HEK293 (cell line): Measurements from ENCODE around the gene SCD.

Experiments
- CTCF ChIP-seq: fragments of 450-650 bp; formaldehyde crosslinking; IDR thresholded peaks from 2 replicates; pipeline ENCODE4 v1.5.1; 2016; ENCODE audit warnings: missing biosample characterization, missing genetic modification characterization
- PRDM10 ChIP-seq: fragments of 450-650 bp; formaldehyde crosslinking; IDR thresholded peaks from 2 replicates; pipeline ENCODE4 v1.5.1; 2016; ENCODE audit warnings: missing biosample characterization, missing genetic modification characterization
- ZBTB49 ChIP-seq: fragments of 450-650 bp; formaldehyde crosslinking; IDR thresholded peaks from 2 replicates; pipeline ENCODE4 v1.5.1; 2016; ENCODE audit warnings: missing biosample characterization, missing genetic modification characterization, low read depth
- ZBTB7A ChIP-seq: fragments of 450-650 bp; formaldehyde crosslinking; IDR thresholded peaks from 2 replicates; pipeline ENCODE4 v1.5.1; 2016; ENCODE audit warnings: low read depth, missing biosample characterization, missing genetic modification characterization
- ZNF266 ChIP-seq: fragments of 450-650 bp; formaldehyde crosslinking; IDR thresholded peaks from 2 replicates; pipeline ENCODE4 v1.5.1; 2016; ENCODE audit warnings: missing biosample characterization, missing genetic modification characterization, low read depth
- ZNF449 ChIP-seq: fragments of 450-650 bp; formaldehyde crosslinking; IDR thresholded peaks from 2 replicates; pipeline ENCODE4 v1.5.1; 2017; ENCODE audit warnings: missing biosample characterization, mild to moderate bottlenecking, missing genetic modification characterization, moderate library complexity
- ZNF660 ChIP-seq: fragments of 450-650 bp; IDR thresholded peaks from 2 replicates; pipeline ENCODE4 v1.5.1; 2018; ENCODE audit warnings: missing biosample characterization, mild to moderate bottlenecking, missing genetic modification characterization
- ZNF747 ChIP-seq: fragments of 450-650 bp; formaldehyde crosslinking; IDR thresholded peaks from 2 replicates; pipeline ENCODE4 v1.5.1; 2016; ENCODE audit warnings: missing biosample characterization, missing genetic modification characterization

DNA sequence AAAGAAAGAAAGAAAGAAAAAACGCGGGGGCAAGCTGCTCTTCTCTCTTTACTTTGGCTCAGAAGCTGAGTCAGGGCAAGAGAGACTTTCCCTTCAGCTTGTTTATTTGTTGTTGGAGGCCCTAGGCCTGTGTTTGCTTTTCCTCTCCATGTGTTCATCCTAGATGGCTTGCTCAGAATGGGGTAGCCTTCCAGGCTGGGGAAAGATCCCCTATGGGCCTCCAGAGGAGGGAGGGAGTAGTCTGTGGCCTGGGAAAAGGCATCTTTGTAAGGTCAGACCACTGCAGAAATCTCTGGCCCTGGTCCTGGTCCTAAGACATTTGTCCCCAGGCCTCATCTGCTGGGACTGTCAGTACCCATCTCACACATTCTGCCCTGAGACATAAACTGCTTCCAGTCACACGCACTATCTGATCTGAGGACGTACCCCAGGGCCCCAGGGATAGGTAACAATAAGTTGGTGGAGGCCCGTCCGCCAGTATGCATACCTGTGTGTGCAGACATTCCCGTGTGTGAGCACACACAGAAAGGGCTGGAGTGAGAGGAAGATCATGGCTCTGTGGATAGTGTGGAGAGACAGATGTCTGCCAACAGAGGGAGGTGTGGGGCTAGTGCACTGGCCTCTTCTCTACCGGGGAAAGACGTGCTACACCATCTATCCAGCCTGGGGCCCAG, 4.9 kb upstream of the SCD start:
- TF ChIP-seq CTCF (tag by site-specific recombination): peak; percentile 88
- TF ChIP-seq ZBTB7A: no peak
- TF ChIP-seq ZNF266 (tag by site-specific recombination): no peak
- TF ChIP-seq ZBTB49 (tag by site-specific recombination): no peak
- TF ChIP-seq ZNF449 (tag by site-specific recombination): no peak
- TF ChIP-seq PRDM10: peak; percentile 52
- no peak for TF ChIP-seq ZNF747 (tag by site-specific recombination)
- TF ChIP-seq ZNF660: no peak
